Fibroblast of villous mesenchyme (primary cell): ENCODE measurements around the gene HADHA. TPM values are rescaled to one million over a fixed set of nuclear protein-coding genes. Genes with fewer than 3 reads are reported as not detected.
"Not testable (repeated sequence)": the region's sequence is repeated elsewhere in the genome, so short reads cannot be mapped to it uniquely, and the experiment has no call there.

Source experiments
- DNase-seq: peaks from one replicate; pipeline ENCODE4 v3.0.0-alpha.2; 2010; ENCODE audit warnings: low read depth
- H3K4me3 ChIP-seq: 2 replicates; pipeline ENCODE4 v1.5.1; 2011; ENCODE audit warnings: low read depth, mild to moderate bottlenecking, low read length
- CTCF ChIP-seq: IDR thresholded peaks from 2 replicates; pipeline ENCODE4 v1.5.1; 2012; ENCODE audit warnings: low read depth, mild to moderate bottlenecking, low read length; ENCODE audit not compliant: insufficient read depth
- total RNA-seq: library from RNA; depleted of rRNA; stranded (reverse); fragments of >200 nt; gene quantifications from 2 replicates; pipeline ENCODE4 v1.2.3, GENCODE V29; 2012

The HADHA gene
- total RNA-seq, 1 donor: 122 TPM

DNA sequence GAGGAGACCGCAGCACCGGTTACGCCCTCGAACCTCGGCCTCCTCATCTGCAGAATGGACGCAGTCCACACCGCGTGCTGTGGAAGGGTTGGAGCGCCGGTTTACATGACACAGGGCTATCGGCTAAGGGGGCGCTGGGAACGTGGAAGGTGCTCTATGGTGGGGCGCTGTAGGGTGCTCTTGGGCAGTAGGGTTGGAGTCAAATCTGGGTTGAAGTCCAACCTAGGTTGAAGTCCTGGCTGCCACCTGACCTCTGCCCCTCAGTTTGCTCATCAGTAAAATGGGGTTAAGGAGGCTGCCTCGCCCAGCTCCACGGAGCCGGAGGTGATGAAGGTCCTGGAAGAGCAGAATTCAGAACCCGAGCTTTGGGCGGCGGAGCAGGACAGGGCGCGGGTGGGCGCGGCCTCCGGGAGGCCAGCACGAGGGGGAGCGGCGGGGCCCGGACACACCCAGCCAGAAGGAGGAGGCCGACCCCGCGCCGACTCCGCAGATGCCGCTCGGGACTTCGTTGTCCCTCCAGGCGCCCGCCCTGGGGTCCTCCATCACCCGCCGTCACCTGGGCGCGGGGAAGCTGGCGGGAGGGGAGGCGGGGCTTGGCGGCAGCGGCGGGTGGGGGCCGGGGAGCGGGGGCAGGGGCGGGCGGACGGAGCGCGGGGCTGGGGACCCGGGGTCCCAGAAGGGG lies 72.1 kb downstream of the HADHA start:
- TF ChIP-seq CTCF: no peak
- no peak for DNase-seq
- peak overlapping the region; percentile 29 for H3K4me3 ChIP-seq

DNA sequence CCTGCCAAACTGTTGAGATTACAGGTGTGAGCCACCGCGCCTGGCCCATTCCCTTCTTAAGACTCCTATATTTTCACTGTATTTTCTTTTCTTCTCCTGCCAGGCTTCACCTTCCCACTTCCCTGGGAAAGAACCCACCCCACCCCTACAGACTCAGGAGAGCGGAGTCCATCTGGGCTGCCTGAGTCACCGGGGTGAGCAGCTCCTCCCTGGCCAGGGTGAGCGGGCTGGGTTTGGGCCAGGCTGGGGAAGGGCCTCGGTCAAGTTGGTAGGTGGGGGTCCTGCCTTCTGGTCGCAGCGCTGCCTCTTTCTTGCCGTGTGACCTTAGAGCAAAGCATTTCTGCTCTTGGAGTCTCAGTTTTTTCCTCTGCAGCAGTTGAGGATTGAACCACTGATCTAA lies 73.6 kb downstream of the HADHA start:
- H3K4me3 ChIP-seq: no peak overlapping the region
- TF ChIP-seq CTCF: no peak
- no peak for DNase-seq

- DNase-seq: no peak
- TF ChIP-seq CTCF: no peak
- no peak overlapping the region for H3K4me3 ChIP-seq
Observed at GRCh38 chr2:26169681-26170414, 74.6 kb downstream of the HADHA start.

GRCh38 chr2:26169226-26169625 lies 75.2 kb downstream of the HADHA start:
- no peak for TF ChIP-seq CTCF
- no peak for DNase-seq
- H3K4me3 ChIP-seq: no peak overlapping the region

GRCh38 chr2:26168785-26169184 lies 75.6 kb downstream of the HADHA start:
- no peak overlapping the region for H3K4me3 ChIP-seq
- no peak for DNase-seq
- TF ChIP-seq CTCF: no peak

DNA sequence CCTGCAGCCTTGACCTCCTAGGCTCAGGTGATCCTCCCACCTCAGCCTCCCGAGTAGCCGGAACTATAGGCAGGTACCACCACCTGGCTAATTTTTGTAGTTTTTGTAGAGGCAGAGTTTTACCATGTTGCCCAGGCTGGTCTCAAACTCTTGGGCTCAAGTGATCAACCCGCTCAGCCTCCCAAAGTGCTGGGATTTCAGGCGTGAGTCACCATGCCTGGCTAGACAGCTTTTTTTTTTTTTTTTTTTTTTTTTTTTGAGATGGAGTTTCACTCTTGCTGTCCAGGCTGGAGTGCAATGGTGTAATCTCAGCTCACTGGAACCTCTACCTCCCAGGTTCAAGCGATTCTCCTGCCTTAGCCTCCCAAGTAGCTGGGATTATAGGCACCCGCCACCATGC lies 77.9 kb downstream of the HADHA start:
- not testable (repeated sequence) for DNase-seq, H3K4me3 ChIP-seq

DNA sequence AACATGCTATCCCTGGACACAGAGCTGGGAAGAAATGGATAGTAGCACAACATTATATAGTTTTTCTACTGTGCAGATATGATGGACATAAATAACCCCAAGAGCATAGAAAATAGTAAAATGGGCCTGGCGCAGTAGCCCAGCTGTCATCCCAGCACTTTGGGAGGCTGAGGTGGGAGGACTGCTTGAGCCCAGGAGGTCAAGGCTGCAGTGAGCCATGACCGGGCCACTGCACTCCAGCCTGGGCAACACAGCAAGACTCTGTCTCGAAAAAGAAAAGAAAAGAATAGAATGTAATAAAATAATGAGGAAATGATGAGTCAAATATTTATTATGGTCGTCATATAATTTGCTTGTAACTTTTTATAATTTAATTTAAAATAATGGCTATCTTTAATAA lies 79.0 kb downstream of the HADHA start:
- DNase-seq: no peak
- no peak overlapping the region for H3K4me3 ChIP-seq
- no peak for TF ChIP-seq CTCF
